Keratinocyte (primary cell): ENCODE results near the gene HLA-DMA. TPM values are rescaled to one million over a fixed set of nuclear protein-coding genes. Genes with fewer than 3 reads are reported as not detected.

Experiments
- DNase-seq: peaks from one replicate; pipeline ENCODE4 v3.0.0-alpha.2; 2011; ENCODE audit warnings: low read depth, missing footprints, low spot score
- FAIRE-seq: peaks from 2 replicates; lab custom pipeline; 2011; peaks lifted over from hg19 to GRCh38; lab: Jason Lieb, UNC
- H2AFZ ChIP-seq: 2 replicates; pipeline ENCODE4 v1.6.0; 2012; ENCODE audit warnings: low read length, control low read depth, inconsistent platforms; ENCODE audit not compliant: control insufficient read depth
- H3K27ac ChIP-seq: 2 replicates; pipeline ENCODE4 v1.5.1; 2011; ENCODE audit warnings: low read length; ENCODE audit not compliant: control insufficient read depth, insufficient read depth
- H3K27me3 ChIP-seq: 3 replicates; pipeline ENCODE4 v1.6.0; 2011; ENCODE audit warnings: low read length; ENCODE audit not compliant: control insufficient read depth, insufficient read depth; ENCODE audit errors: extremely low read depth
- H3K36me3 ChIP-seq, 2 experiments: 2 replicates in 1 of 2; 3 replicates in 1 of 2; pipeline ENCODE4 v1.5.1; 2011; ENCODE audit warnings: low read length in 2 of 2, mild to moderate bottlenecking in 1 of 2; ENCODE audit not compliant: control insufficient read depth in 2 of 2, insufficient read depth in 2 of 2; ENCODE audit errors: extremely low read depth in 1 of 2
- H3K4me1 ChIP-seq: 3 replicates; pipeline ENCODE4 v1.5.1; 2011; ENCODE audit warnings: low read length; ENCODE audit not compliant: control insufficient read depth, insufficient read depth; ENCODE audit errors: extremely low read depth
- H3K4me2 ChIP-seq: 3 replicates; pipeline ENCODE4 v1.6.0; 2011; ENCODE audit warnings: low read depth, low read length; ENCODE audit not compliant: control insufficient read depth, insufficient read depth; ENCODE audit errors: extremely low read depth
- H3K4me3 ChIP-seq, 3 experiments: fragments of 200-600 bp in 1 of 3; sonication (generic) in 1 of 3; 2 replicates in 2 of 3; 3 replicates in 1 of 3; pipeline ENCODE4 v1.5.1; 2011 to 2016; ENCODE audit warnings: low read length in 3 of 3, mild to moderate bottlenecking in 3 of 3, control low read depth in 2 of 3, inconsistent platforms in 1 of 3, low read depth in 1 of 3, mixed read lengths in 1 of 3, mixed run types in 1 of 3, moderate library complexity in 1 of 3; ENCODE audit not compliant: control insufficient read depth in 2 of 3, insufficient read depth in 2 of 3; ENCODE audit errors: extremely low read depth in 1 of 3
- H3K79me2 ChIP-seq: 2 replicates; pipeline ENCODE4 v1.6.0; 2012; ENCODE audit warnings: low read length; ENCODE audit not compliant: control insufficient read depth, insufficient read depth
- H3K9ac ChIP-seq: 3 replicates; pipeline ENCODE4 v1.6.0; 2011; ENCODE audit warnings: low read length; ENCODE audit not compliant: control insufficient read depth, insufficient read depth; ENCODE audit errors: extremely low read depth
- H3K9me1 ChIP-seq: 3 replicates; pipeline ENCODE4 v1.6.0; 2011; ENCODE audit warnings: low read length; ENCODE audit not compliant: control insufficient read depth, insufficient read depth; ENCODE audit errors: extremely low read depth
- H3K9me3 ChIP-seq: 2 replicates; pipeline ENCODE4 v1.5.1; 2012; ENCODE audit warnings: low read depth, low read length; ENCODE audit not compliant: control insufficient read depth
- H4K20me1 ChIP-seq: 3 replicates; pipeline ENCODE4 v1.6.0; 2011; ENCODE audit warnings: low read length; ENCODE audit not compliant: control insufficient read depth, insufficient read depth; ENCODE audit errors: extremely low read depth
- EZH2 ChIP-seq: IDR thresholded peaks from one replicate; pipeline ENCODE4 v1.6.1; 2012; ENCODE audit warnings: inconsistent platforms, mild to moderate bottlenecking, low read length, moderate library complexity
- dilution Hi-C: fragments of 300-500 bp; cut with MboI; formaldehyde crosslinking; loops from one replicate; pipeline ENCODE4 v1.7.0; 2020; ENCODE audit warnings: low sequenced_read_pairs; ENCODE audit not compliant: extremely low pct_ligation_motif_present
- polyA plus RNA-seq, 5 experiments: library from polyadenylated mRNA; depleted of rRNA in 3 of 5; stranded (reverse) in 3 of 5; stranded (forward) in 1 of 5; unstranded in 1 of 5; fragments of >200 nt; gene quantifications; 1 replicate in 1 of 5; 2 replicates in 3 of 5; 3 replicates in 1 of 5; pipeline versions ENCODE4 v1.2.1 to v1.2.3, GENCODE V29; 2011 to 2012; ENCODE audit warnings: missing spikeins in 2 of 5, low read depth in 1 of 5, low replicate concordance in 1 of 5
- TF ChIP-seq, protein P1 (sequence below), 3 experiments: IDR thresholded peaks in 1 of 3; conservative IDR thresholded peaks in 1 of 3; optimal IDR thresholded peaks in 1 of 3; 2 replicates in 2 of 3; 3 replicates in 1 of 3; pipeline versions ENCODE3 to v1.5.1; 2011; ENCODE audit warnings: low read length in 3 of 3, mild to moderate bottlenecking in 3 of 3, moderate library complexity in 2 of 3, control low read depth in 1 of 3, inconsistent platforms in 1 of 3; ENCODE audit not compliant: insufficient read depth in 2 of 3; ENCODE audit errors: extremely low read depth in 1 of 3

The HLA-DMA gene
- polyA plus RNA-seq, 1 donor (not counting 4 experiments of a cell fraction or from before 2014, with no cell fraction given) = 2.6 TPM

DNA sequence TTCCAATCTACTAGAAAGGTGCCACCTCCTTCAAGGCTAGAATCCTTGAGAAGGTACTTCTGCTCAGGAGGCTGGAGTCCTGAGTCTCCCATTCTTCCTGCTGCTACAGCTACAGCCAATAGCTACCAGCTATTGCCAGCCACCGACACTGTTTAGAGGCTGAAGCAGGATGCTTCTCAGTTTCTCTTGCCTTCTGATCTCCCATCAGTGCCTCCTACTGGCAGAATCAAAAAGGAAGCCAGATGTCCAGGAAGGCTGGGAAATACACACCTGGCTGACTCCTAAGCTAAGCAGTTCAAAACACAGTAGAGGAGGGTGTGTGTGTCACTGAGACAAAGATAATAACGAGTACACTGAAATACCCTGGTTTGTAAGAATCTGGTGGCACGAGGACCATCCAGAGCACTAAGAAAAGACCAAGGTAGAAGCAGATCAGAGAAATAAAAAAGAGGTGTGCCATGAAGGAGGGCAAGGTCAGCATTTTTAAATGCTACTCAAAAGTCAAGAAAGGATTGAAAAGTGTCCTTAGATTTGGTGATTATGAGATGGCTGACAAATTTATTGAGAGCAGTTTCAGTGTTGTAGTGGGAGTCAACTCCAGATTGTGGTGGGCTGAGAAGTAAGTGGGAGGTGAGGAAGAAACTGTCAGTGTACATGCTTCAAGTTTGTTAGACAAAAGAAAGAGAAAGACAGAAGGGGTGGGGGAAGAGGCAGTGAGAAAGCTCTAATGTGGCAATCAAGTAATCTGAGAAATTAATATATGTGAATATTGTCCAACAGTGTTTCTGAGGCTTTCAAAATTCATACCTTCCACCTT, 2.3 kb upstream of the HLA-DMA start:
- no peaks in the 10 kb centered on the region for H4K20me1 ChIP-seq
- FAIRE-seq = no peak
- peak; percentile 38 for DNase-seq

DNA sequence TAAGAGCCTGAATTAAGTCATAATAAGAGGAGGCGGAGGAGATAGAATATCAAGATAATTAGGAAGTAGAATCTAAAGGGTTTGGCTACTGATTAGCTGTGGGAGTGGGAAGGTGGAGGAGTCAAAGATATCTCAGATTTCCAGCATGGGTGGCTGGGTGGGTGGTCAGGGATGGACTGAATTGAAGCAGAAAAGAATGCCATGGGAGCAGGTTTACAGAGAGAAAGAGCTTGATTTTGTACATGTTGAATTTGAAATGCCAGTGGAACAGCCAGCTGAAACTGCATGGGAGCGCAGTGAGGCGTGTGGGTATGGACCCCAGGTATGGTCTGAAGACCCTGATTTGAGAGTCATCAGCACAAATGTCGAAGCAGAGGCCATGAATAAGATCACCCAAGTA, 1.4 kb upstream of the HLA-DMA start:
- Histone ChIP-seq H3K4me3 (no peak overlapping the region), H4K20me1 (no peaks in the 10 kb centered on the region)

More for the DNA sequence above, 2.3 kb upstream of the HLA-DMA start:
- H3K9me1 ChIP-seq = no peaks in the 10 kb centered on the region
- no peaks in the 10 kb centered on the region for H3K79me2 ChIP-seq
- H3K27ac ChIP-seq = no peak overlapping the region
- H3K36me3 ChIP-seq = no peaks in the 10 kb centered on the region
- no peak overlapping the region for H2AFZ ChIP-seq
- H3K27me3 ChIP-seq = no peaks in the 10 kb centered on the region
- dilution Hi-C loops = no loop called here
- no peaks in the 10 kb centered on the region for H3K9me3 ChIP-seq
- no peak for TF ChIP-seq EZH2
- TF ChIP-seq, protein P1, sequence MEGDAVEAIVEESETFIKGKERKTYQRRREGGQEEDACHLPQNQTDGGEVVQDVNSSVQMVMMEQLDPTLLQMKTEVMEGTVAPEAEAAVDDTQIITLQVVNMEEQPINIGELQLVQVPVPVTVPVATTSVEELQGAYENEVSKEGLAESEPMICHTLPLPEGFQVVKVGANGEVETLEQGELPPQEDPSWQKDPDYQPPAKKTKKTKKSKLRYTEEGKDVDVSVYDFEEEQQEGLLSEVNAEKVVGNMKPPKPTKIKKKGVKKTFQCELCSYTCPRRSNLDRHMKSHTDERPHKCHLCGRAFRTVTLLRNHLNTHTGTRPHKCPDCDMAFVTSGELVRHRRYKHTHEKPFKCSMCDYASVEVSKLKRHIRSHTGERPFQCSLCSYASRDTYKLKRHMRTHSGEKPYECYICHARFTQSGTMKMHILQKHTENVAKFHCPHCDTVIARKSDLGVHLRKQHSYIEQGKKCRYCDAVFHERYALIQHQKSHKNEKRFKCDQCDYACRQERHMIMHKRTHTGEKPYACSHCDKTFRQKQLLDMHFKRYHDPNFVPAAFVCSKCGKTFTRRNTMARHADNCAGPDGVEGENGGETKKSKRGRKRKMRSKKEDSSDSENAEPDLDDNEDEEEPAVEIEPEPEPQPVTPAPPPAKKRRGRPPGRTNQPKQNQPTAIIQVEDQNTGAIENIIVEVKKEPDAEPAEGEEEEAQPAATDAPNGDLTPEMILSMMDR (optimal IDR thresholded peaks at IDR 0.05 in 1 of 3, IDR thresholded peaks at IDR 0.05 in 1 of 3, conservative IDR thresholded peaks at IDR 0.05 in 1 of 3; ENCODE audit: extremely low read depth in 1 of 3, insufficient read depth in 2 of 3, low read length in 3 of 3) = peak; percentile 55 to 65 (median 57)
- H3K4me3 ChIP-seq = no peak overlapping the region
- H3K4me2 ChIP-seq = no peak overlapping the region
- no peak overlapping the region for H3K9ac ChIP-seq
- peaks cover 4% of the 10 kb centered on the region for H3K4me1 ChIP-seq

More for the DNA sequence above, 1.4 kb upstream of the HLA-DMA start:
- dilution Hi-C loops = no loop called here
- FAIRE-seq (no peak), DNase-seq (no peak)
- Histone ChIP-seq H3K9me3 (no peaks in the 10 kb centered on the region), H3K36me3 (no peaks in the 10 kb centered on the region), H3K79me2 (no peaks in the 10 kb centered on the region), H3K4me1 (peaks cover 4% of the 10 kb centered on the region), H3K27me3 (no peaks in the 10 kb centered on the region), H3K4me2 (no peak overlapping the region), H3K9ac (no peak overlapping the region), H2AFZ (no peak overlapping the region), H3K9me1 (no peaks in the 10 kb centered on the region), H3K27ac (no peak overlapping the region)
- no peak for TF ChIP-seq EZH2
- TF ChIP-seq, protein P1 (optimal IDR thresholded peaks at IDR 0.05 in 1 of 3, IDR thresholded peaks at IDR 0.05 in 1 of 3, conservative IDR thresholded peaks at IDR 0.05 in 1 of 3; ENCODE audit: extremely low read depth in 1 of 3, insufficient read depth in 2 of 3, low read length in 3 of 3) = no peak
